ENCODE data around the gene PSMD13.

Gene PSMD13

GRCh38 chr11:250740-251299, 14.0 kb downstream of the PSMD13 start:
- H3K27ac ChIP-seq: no peak overlapping the region
- TF ChIP-seq ZFX (IDR thresholded peaks at IDR 0.05) (no peak), CTCF (conservative IDR thresholded peaks at IDR 0.05) (peak; percentile 77)

GRCh38 chr11:251550-251949, 14.8 kb downstream of the PSMD13 start:
- TF ChIP-seq ZFX (IDR thresholded peaks at IDR 0.05): no peak
- TF ChIP-seq CTCF (conservative IDR thresholded peaks at IDR 0.05): no peak
- H3K27ac ChIP-seq: no peak overlapping the region

- H3K27ac ChIP-seq: no peak overlapping the region
- no peak for TF ChIP-seq CTCF (conservative IDR thresholded peaks at IDR 0.05)
- TF ChIP-seq ZFX (IDR thresholded peaks at IDR 0.05): no peak
Observed at GRCh38 chr11:252666-253065, 15.9 kb downstream of the PSMD13 start.

GRCh38 chr11:253160-253885, 16.5 kb downstream of the PSMD13 start:
- H3K27ac ChIP-seq: no peak overlapping the region
- TF ChIP-seq CTCF (conservative IDR thresholded peaks at IDR 0.05) (no peak), ZFX (IDR thresholded peaks at IDR 0.05) (no peak)

GRCh38 chr11:253886-254270, 17.1 kb downstream of the PSMD13 start:
- no peak overlapping the region for H3K27ac ChIP-seq
- TF ChIP-seq CTCF (conservative IDR thresholded peaks at IDR 0.05) (no peak), ZFX (IDR thresholded peaks at IDR 0.05) (no peak)

GRCh38 chr11:255176-255575, 18.4 kb downstream of the PSMD13 start:
- TF ChIP-seq ZFX (IDR thresholded peaks at IDR 0.05) (no peak), CTCF (conservative IDR thresholded peaks at IDR 0.05) (no peak)
- no peak overlapping the region for H3K27ac ChIP-seq

GRCh38 chr11:255816-256215, 19.0 kb downstream of the PSMD13 start:
- H3K27ac ChIP-seq: no peak overlapping the region
- TF ChIP-seq CTCF (conservative IDR thresholded peaks at IDR 0.05) (no peak), ZFX (IDR thresholded peaks at IDR 0.05) (no peak)

All from C4-2B (cell line).